Prostate gland (tissue), 2 donors: ENCODE measurements around the gene UFSP2. TPM values are rescaled to one million over a fixed set of nuclear protein-coding genes. Genes with fewer than 3 reads are reported as not detected.

Source experiments
- small RNA-seq, 2 donors: library from RNA; depleted of rRNA; stranded (forward); fragments of <200 nt; gene quantifications; one replicate each; pipeline ENCODE3, GENCODE V24; 2016
- total RNA-seq, 2 donors: library from RNA; depleted of rRNA; stranded (reverse); fragments of >200 nt; gene quantifications; one replicate each; pipeline ENCODE4 v1.1.0, GENCODE V29; 2016

UFSP2 gene
- total RNA-seq, 2 donors from 2014 or later = 32.1 to 42.7 TPM

Small RNA genes within 50 kb of the gene (small RNA-seq; reads per million reads assigned to genes)
- gene RF00019 = 0 reads per million in 2 donors

Other genes starting within 250 kb of the UFSP2 start
- gene CFAP97, start 222.0 kb downstream of the UFSP2 start, total RNA-seq = 10 to 100 TPM; 28.9 to 35.2 TPM
- 10 to 100 TPM; 26.4 to 49.5 TPM for gene SNX25, start 216.4 kb downstream of the UFSP2 start, total RNA-seq
- gene LRP2BP, start 30.0 kb downstream of the UFSP2 start, total RNA-seq = 1 to 10 TPM in 1 of 2 donors, under 1 TPM in 1; 0.32 to 1.4 TPM
- gene ANKRD37, start 29.1 kb downstream of the UFSP2 start, total RNA-seq = 10 to 100 TPM; 17.7 to 19.0 TPM
- gene CCDC110, start 45.8 kb upstream of the UFSP2 start, total RNA-seq = 10 to 100 TPM in 1 of 2 donors, 1 to 10 TPM in 1; 2.8 to 10.3 TPM
- 100 to 1,000 TPM in 1 of 2 donors, 10 to 100 TPM in 1; 78.7 to 139 TPM for gene PDLIM3, start 109.5 kb upstream of the UFSP2 start, total RNA-seq